SK-N-SH treated with all-trans-retinoic acid at 6 μM for 48 hours (cell line): ENCODE measurements around the gene FARP1.

Source experiments
- ATAC-seq: fragments of 200-7000 bp; cut with Tn5 transposase; 3 replicates; pipeline ENCODE4 v1.9.1; 2020; ENCODE audit warnings: mild to moderate bottlenecking, moderate library complexity
- ARNTL ChIP-seq: fragments of 450-650 bp; formaldehyde crosslinking; IDR thresholded peaks from 2 replicates; pipeline ENCODE4 v1.5.0; 2020; ENCODE audit warnings: low read depth, mild to moderate bottlenecking, moderate library complexity, borderline replicate concordance
- BACH2 ChIP-seq: fragments of 250-450 bp; sonication (Bioruptor Pico); IDR thresholded peaks from 2 replicates; pipeline ENCODE4 v1.9.0; 2021; ENCODE audit warnings: mild to moderate bottlenecking, borderline replicate concordance
- CREB5 ChIP-seq: fragments of 250-450 bp; sonication (Bioruptor Pico); IDR thresholded peaks from 2 replicates; pipeline ENCODE4 v1.5.1; 2020; ENCODE audit warnings: low read depth, mild to moderate bottlenecking, moderate library complexity
- CSDC2 ChIP-seq: fragments of 250-450 bp; sonication (Bioruptor Pico); IDR thresholded peaks from 2 replicates; pipeline ENCODE4 v1.5.0; 2020; ENCODE audit warnings: mild to moderate bottlenecking, moderate library complexity
- CSRNP3 ChIP-seq: fragments of 250-450 bp; sonication (Bioruptor Pico); IDR thresholded peaks from 2 replicates; pipeline ENCODE4 v1.5.1; 2021; ENCODE audit warnings: mild to moderate bottlenecking, moderate library complexity
- ESRRG ChIP-seq: fragments of 250-450 bp; sonication (Bioruptor Pico); IDR thresholded peaks from 2 replicates; pipeline ENCODE4 v1.6.1; 2021; ENCODE audit warnings: mild to moderate bottlenecking
- GLIS3 ChIP-seq: fragments of 250-450 bp; sonication (Bioruptor Pico); IDR thresholded peaks from 2 replicates; pipeline ENCODE4 v1.5.0; 2020; ENCODE audit warnings: mild to moderate bottlenecking, moderate library complexity
- ISL1 ChIP-seq: fragments of 250-450 bp; sonication (Bioruptor Pico); IDR thresholded peaks from 2 replicates; pipeline ENCODE4 v2.1.2; 2022; ENCODE audit warnings: mild to moderate bottlenecking, moderate library complexity
- OSR1 ChIP-seq: fragments of 250-450 bp; sonication (Bioruptor Pico); IDR thresholded peaks from 2 replicates; pipeline ENCODE4 v1.8.0; 2022; ENCODE audit warnings: moderate library complexity, mild to moderate bottlenecking, inconsistent platforms
- PATZ1 ChIP-seq: fragments of 250-450 bp; sonication (Bioruptor Pico); IDR thresholded peaks from 2 replicates; pipeline ENCODE4 v1.8.0; 2020; ENCODE audit warnings: mild to moderate bottlenecking, moderate library complexity, borderline replicate concordance
- POU6F1 ChIP-seq: fragments of 250-450 bp; sonication (Bioruptor Pico); IDR thresholded peaks from 2 replicates; pipeline ENCODE4 v1.8.0; 2021; ENCODE audit warnings: low read depth, mild to moderate bottlenecking, moderate library complexity, borderline replicate concordance
- PPARA ChIP-seq: fragments of 250-450 bp; sonication (Bioruptor Pico); IDR thresholded peaks from 2 replicates; pipeline ENCODE4 v1.5.0; 2020; ENCODE audit warnings: mild to moderate bottlenecking, borderline replicate concordance
- RARB ChIP-seq: fragments of 250-450 bp; sonication (Bioruptor Pico); IDR thresholded peaks from 2 replicates; pipeline ENCODE4 v1.8.0; 2021; ENCODE audit warnings: mild to moderate bottlenecking, moderate library complexity
- SNAI2 ChIP-seq: fragments of 250-450 bp; sonication (Bioruptor Pico); IDR thresholded peaks from 2 replicates; pipeline ENCODE4 v1.5.0; 2020; ENCODE audit warnings: mild to moderate bottlenecking, moderate library complexity
- TCF4 ChIP-seq: fragments of 250-450 bp; sonication (Bioruptor Pico); IDR thresholded peaks from 2 replicates; pipeline ENCODE4 v1.8.0; 2021; ENCODE audit warnings: mild to moderate bottlenecking, moderate library complexity, borderline replicate concordance
- TOX ChIP-seq: fragments of 250-450 bp; sonication (Bioruptor Pico); IDR thresholded peaks from 2 replicates; pipeline ENCODE4 v1.8.0; 2021; ENCODE audit warnings: mild to moderate bottlenecking, moderate library complexity, borderline replicate concordance
- ZC3H10 ChIP-seq: fragments of 250-450 bp; sonication (Bioruptor Pico); IDR thresholded peaks from 2 replicates; pipeline ENCODE4 v1.5.1; 2021; ENCODE audit warnings: mild to moderate bottlenecking, moderate library complexity
- ZFP3 ChIP-seq: fragments of 250-450 bp; sonication (Bioruptor Pico); IDR thresholded peaks from 2 replicates; pipeline ENCODE4 v1.5.0; 2020; ENCODE audit warnings: mild to moderate bottlenecking, moderate library complexity
- ZNF70 ChIP-seq: fragments of 450-650 bp; formaldehyde crosslinking; IDR thresholded peaks from 2 replicates; pipeline ENCODE4 v1.5.0; 2020; ENCODE audit warnings: mild to moderate bottlenecking, moderate library complexity
- ZNF8 ChIP-seq: fragments of 450-650 bp; formaldehyde crosslinking; IDR thresholded peaks from 2 replicates; pipeline ENCODE4 v1.5.0; 2020; ENCODE audit warnings: mild to moderate bottlenecking, moderate library complexity

FARP1 gene

GRCh38 chr13:98370261-98370660, 227.4 kb downstream of the FARP1 start:
- no peak for TF ChIP-seq ZC3H10 (CRISPR knock-in tag)
- no peak for TF ChIP-seq CSDC2 (CRISPR knock-in tag)
- no peak for TF ChIP-seq RARB (CRISPR knock-in tag)
- TF ChIP-seq TOX (CRISPR knock-in tag): no peak
- no peak for TF ChIP-seq CREB5 (CRISPR knock-in tag)
- TF ChIP-seq SNAI2 (CRISPR knock-in tag): no peak
- TF ChIP-seq ZFP3 (CRISPR knock-in tag): no peak
- ATAC-seq: no peak

- ATAC-seq: no peak
- TF ChIP-seq TCF4 (CRISPR knock-in tag) (no peak), ARNTL (CRISPR knock-in tag) (no peak), BACH2 (CRISPR knock-in tag) (no peak), POU6F1 (CRISPR knock-in tag) (no peak), TOX (CRISPR knock-in tag) (no peak), PPARA (CRISPR knock-in tag) (no peak), RARB (CRISPR knock-in tag) (no peak), CSRNP3 (CRISPR knock-in tag) (no peak), ZFP3 (CRISPR knock-in tag) (no peak), PATZ1 (CRISPR knock-in tag) (no peak), ZNF8 (CRISPR knock-in tag) (no peak), ISL1 (no peak), CSDC2 (CRISPR knock-in tag) (no peak), ZC3H10 (CRISPR knock-in tag) (no peak), ESRRG (CRISPR knock-in tag) (no peak), CREB5 (CRISPR knock-in tag) (no peak), GLIS3 (CRISPR knock-in tag) (no peak), OSR1 (no peak)
Observed at GRCh38 chr13:98370806-98371515, 228.1 kb downstream of the FARP1 start.

- ATAC-seq: no peak
- TF ChIP-seq ZFP3 (CRISPR knock-in tag) (no peak), SNAI2 (CRISPR knock-in tag) (no peak), BACH2 (CRISPR knock-in tag) (no peak), PATZ1 (CRISPR knock-in tag) (no peak), CSRNP3 (CRISPR knock-in tag) (no peak), CREB5 (CRISPR knock-in tag) (no peak), ZNF70 (CRISPR knock-in tag) (no peak), PPARA (CRISPR knock-in tag) (no peak), TOX (CRISPR knock-in tag) (no peak)
Observed at GRCh38 chr13:98371516-98372023, 228.7 kb downstream of the FARP1 start.
